Activated CD4-positive, alpha-beta T cell treated with anti-CD3 and anti-CD28 coated beads, Interleukin-2, amount 10 ng/mL, durations not matched to agents 24 days and 14 days (primary cell): ENCODE results near the gene MPC1. TPM values are rescaled to one million over a fixed set of nuclear protein-coding genes. Genes with fewer than 3 reads are reported as not detected.
"Not testable (repeated sequence)": the region's sequence is repeated elsewhere in the genome, so short reads cannot be mapped to it uniquely, and the experiment has no call there.

Experiments used
- DNase-seq: peaks from one replicate; pipeline ENCODE4 v3.0.0; 2022
- H3K27ac Mint-ChIP-seq: one replicate; pipeline ENCODE4 v1.8.0; 2022; ENCODE audit warnings: mild to moderate bottlenecking, mixed read lengths
- H3K27me3 Mint-ChIP-seq: one replicate; pipeline ENCODE4 v1.8.0; 2022; ENCODE audit warnings: mixed read lengths
- H3K36me3 Mint-ChIP-seq: one replicate; pipeline ENCODE4 v1.8.0; 2022; ENCODE audit warnings: low read depth, mild to moderate bottlenecking, mixed read lengths
- H3K4me1 Mint-ChIP-seq: one replicate; pipeline ENCODE4 v1.8.0; 2021; ENCODE audit warnings: mixed read lengths
- H3K4me3 Mint-ChIP-seq: one replicate; pipeline ENCODE4 v1.8.0; 2022; ENCODE audit warnings: mild to moderate bottlenecking, moderate library complexity, mixed read lengths
- H3K9me3 Mint-ChIP-seq: one replicate; pipeline ENCODE4 v1.8.0; 2021; ENCODE audit warnings: mixed read lengths
- intact Hi-C: fragments of 100-400 bp; cut with micrococcal nuclease; formaldehyde crosslinking; loops from one replicate; pipeline ENCODE4 v1.15.1; 2023
- total RNA-seq: library from RNA; stranded (reverse); gene quantifications from 2 replicates; pipeline ENCODE4 v1.2.3, GENCODE V29; 2022

The MPC1 gene
- total RNA-seq, 1 donor from 2014 or later, result 18.1 TPM

GRCh38 chr6:166360243-166361076 is 22.3 kb downstream of the MPC1 start:
- no peak overlapping the region for H3K27ac Mint-ChIP-seq
- H3K4me3 Mint-ChIP-seq, result no peak overlapping the region
- intact Hi-C loops, result no loop called here
- H3K4me1 Mint-ChIP-seq, result no peaks in the 10 kb centered on the region
- H3K9me3 Mint-ChIP-seq, result peaks cover 11% of the 10 kb centered on the region
- H3K27me3 Mint-ChIP-seq, result peaks cover 34% of the 10 kb centered on the region
- no peak for DNase-seq
- peaks cover 5% of the 10 kb centered on the region for H3K36me3 Mint-ChIP-seq

DNA sequence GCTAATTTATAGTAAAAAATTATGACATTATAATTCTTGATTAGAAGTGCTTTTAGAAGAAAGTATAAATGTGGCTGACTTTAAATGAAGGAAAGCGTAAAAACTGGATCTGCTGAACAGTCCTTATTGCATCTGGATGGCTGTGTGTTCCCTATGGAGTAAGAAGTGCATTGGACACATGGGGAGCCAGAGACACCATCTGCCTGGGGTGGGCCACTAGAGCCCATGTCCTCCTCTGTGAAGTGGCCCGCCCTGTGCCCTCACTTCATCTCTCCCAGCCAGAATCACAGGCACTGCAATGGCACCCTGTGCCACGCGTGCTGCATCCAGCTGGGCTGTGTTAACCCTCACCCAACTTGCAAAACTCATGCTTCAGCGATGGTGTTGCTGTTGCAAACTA is 27.2 kb downstream of the MPC1 start:
- Mint-ChIP-seq H3K9me3 (peaks cover 13% of the 10 kb centered on the region), H3K36me3 (no peaks in the 10 kb centered on the region), H3K27me3 (peaks cover 54% of the 10 kb centered on the region), H3K27ac (no peak overlapping the region), H3K4me3 (no peak overlapping the region), H3K4me1 (no peaks in the 10 kb centered on the region)
- intact Hi-C loops, result no loop called here
- DNase-seq, result no peak

- no peak for DNase-seq
- Mint-ChIP-seq H3K4me3 (no peak overlapping the region), H3K4me1 (no peaks in the 10 kb centered on the region), H3K27ac (no peak overlapping the region), H3K36me3 (no peaks in the 10 kb centered on the region), H3K9me3 (peaks cover 14% of the 10 kb centered on the region), H3K27me3 (peaks cover 54% of the 10 kb centered on the region)
- intact Hi-C loops, result no loop called here
Measured at GRCh38 chr6:166354965-166355364, 27.8 kb downstream of the MPC1 start.

GRCh38 chr6:166354143-166354542 is 28.6 kb downstream of the MPC1 start:
- peaks cover 46% of the 10 kb centered on the region for H3K27me3 Mint-ChIP-seq
- no peak overlapping the region for H3K4me3 Mint-ChIP-seq
- intact Hi-C loops, result no loop called here
- DNase-seq, result no peak
- H3K9me3 Mint-ChIP-seq, result peaks cover 15% of the 10 kb centered on the region
- H3K36me3 Mint-ChIP-seq, result no peaks in the 10 kb centered on the region
- H3K27ac Mint-ChIP-seq, result no peak overlapping the region
- no peaks in the 10 kb centered on the region for H3K4me1 Mint-ChIP-seq

DNA sequence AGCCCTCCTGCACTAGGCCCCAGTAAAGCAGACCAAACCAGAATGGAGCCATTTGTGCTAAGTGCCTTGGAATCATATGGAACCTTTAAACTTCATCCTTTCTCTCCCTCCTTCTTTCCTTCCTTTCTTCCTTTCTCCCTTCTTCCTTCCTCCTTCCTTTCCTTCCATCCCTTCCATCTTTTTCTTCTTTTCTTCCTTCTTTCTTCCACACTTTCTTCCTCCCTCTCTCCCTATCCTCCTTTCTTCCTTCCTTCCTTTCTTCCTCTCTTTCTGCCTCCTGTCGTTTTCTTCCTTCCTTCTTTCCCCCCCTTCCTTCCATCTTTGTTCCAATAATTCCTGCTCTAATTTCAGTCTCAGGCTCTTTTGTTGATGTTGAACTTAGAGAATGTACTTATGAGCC is 29.2 kb downstream of the MPC1 start:
- intact Hi-C loops, result no loop called here
- H3K4me3 Mint-ChIP-seq, result no peak overlapping the region
- H3K27ac Mint-ChIP-seq, result no peak overlapping the region
- H3K4me1 Mint-ChIP-seq, result peaks cover 2% of the 10 kb centered on the region
- peaks cover 42% of the 10 kb centered on the region for H3K27me3 Mint-ChIP-seq
- peaks cover 16% of the 10 kb centered on the region for H3K9me3 Mint-ChIP-seq
- DNase-seq, result no peak
- H3K36me3 Mint-ChIP-seq, result no peaks in the 10 kb centered on the region

DNA sequence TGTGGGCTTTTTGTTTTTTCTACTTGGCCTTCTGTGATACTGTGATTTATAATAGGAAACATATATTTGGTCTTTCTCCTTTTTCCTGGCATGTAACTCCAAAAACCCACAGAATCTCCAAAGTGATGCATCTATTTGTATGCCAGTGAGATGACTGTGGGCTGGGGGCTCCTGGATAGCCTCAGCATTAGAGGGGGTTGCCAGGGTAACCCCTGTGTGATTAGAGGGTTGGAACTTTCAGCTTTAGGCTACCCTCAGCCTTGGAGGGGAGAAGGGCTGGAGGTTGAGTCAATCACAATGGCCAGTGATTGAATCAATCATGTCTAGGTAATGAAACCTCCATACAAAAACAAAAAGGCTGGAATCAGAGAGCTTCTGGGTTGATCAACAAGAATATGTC is 29.8 kb downstream of the MPC1 start:
- Mint-ChIP-seq H3K36me3 (no peaks in the 10 kb centered on the region), H3K9me3 (peaks cover 18% of the 10 kb centered on the region), H3K4me3 (no peak overlapping the region), H3K4me1 (peaks cover 7% of the 10 kb centered on the region), H3K27me3 (peaks cover 40% of the 10 kb centered on the region), H3K27ac (no peak overlapping the region)
- intact Hi-C loops, result no loop called here
- DNase-seq, result no peak

DNA sequence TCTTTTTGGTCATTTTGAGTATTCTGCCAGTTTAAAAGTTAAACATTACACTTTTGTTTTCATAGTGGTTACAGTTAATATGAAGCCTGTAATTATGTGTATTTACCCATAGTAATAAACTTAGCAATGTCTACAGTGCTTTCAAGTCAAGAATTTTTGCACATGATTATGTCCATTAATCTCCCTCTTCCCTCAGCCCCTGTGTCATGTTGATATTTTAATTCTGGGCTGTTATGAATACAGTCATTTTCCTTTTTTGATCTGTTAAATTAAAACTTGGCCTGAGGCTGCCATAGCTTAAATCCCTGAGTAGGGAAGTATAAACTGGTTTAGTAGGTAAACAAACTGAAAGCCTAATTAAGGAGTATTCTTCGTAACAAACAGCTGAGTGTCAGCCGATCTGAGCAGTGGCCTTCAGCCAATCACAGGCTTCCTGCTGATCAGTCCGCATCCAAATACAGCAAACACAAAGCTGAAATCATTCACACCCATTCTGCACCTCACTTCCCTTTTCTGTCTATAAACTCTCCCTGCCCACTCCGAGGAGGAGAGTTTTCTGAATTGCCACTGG is 30.9 kb downstream of the MPC1 start:
- DNase-seq, result no peak
- H3K4me3 Mint-ChIP-seq, result no peak overlapping the region
- H3K4me1 Mint-ChIP-seq, result peaks cover 9% of the 10 kb centered on the region
- H3K36me3 Mint-ChIP-seq, result no peaks in the 10 kb centered on the region
- peaks cover 37% of the 10 kb centered on the region for H3K27me3 Mint-ChIP-seq
- no peak overlapping the region for H3K27ac Mint-ChIP-seq
- intact Hi-C loops, result no loop called here
- peaks cover 19% of the 10 kb centered on the region for H3K9me3 Mint-ChIP-seq

DNA sequence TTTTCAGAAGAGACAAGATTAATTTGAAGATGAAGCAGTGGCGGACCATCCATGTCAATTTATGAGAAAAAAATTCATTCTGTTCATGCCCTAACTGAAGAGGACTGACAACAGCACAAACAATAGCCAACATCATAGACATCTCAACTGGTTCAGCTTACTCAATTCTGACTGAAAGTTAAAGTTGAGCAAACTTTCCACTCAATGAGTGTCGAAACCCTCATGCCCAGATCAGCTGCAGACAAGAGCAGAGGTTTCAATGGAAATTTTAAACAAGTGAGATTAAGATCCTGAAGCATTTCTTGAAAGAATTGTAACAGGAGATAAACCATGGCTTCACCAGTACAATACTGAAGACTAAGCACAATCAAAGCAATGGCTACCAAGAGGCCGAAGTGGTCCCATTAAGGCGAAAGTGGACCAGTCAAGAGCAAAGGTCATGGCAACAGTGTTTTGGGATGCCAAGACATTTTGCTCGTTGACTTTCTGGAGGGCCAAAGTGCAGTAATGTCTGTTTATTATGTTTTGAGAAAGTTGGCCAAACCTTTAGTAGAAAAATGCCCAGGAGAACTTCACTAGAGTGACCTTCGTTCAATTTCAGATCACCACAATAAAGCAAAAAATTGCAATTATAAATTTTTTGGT is 34.3 kb downstream of the MPC1 start:
- DNase-seq, result no peak
- H3K4me1 Mint-ChIP-seq, result peaks cover 9% of the 10 kb centered on the region
- peaks cover 19% of the 10 kb centered on the region for H3K9me3 Mint-ChIP-seq
- intact Hi-C loops, result no loop called here
- no peaks in the 10 kb centered on the region for H3K36me3 Mint-ChIP-seq
- H3K4me3 Mint-ChIP-seq, result no peak overlapping the region
- H3K27me3 Mint-ChIP-seq, result peaks cover 23% of the 10 kb centered on the region
- H3K27ac Mint-ChIP-seq, result peak overlapping the region; percentile 63

DNA sequence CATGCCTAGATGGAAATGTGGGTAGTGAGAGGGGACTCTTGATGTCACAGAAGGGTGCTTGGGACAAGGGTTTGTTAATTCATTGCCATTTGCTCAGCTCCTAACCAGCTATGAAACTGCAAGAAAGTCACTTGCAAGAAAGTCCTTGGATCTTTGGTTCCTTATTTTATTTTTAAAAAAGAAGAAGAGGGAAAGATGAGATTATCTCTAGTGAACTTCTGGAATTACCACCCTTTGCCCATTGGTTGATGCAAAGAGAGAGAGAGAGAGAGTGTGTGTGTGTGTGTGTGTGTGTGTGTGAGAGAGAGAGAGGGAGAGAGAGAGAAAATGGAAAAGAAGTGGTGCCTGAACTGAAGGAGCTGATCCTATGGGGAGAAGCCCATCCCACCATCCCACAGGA is 35.8 kb downstream of the MPC1 start:
- no peak for DNase-seq
- Mint-ChIP-seq H3K36me3 (peaks cover under 1% of the 10 kb centered on the region), H3K27ac (no peak overlapping the region), H3K9me3 (peaks cover 19% of the 10 kb centered on the region), H3K27me3 (peaks cover 18% of the 10 kb centered on the region), H3K4me1 (peaks cover 11% of the 10 kb centered on the region), H3K4me3 (no peak overlapping the region)
- intact Hi-C loops, result no loop called here

- DNase-seq, result no peak
- H3K27ac Mint-ChIP-seq, result no peak overlapping the region
- peaks cover 19% of the 10 kb centered on the region for H3K9me3 Mint-ChIP-seq
- peaks cover 15% of the 10 kb centered on the region for H3K4me1 Mint-ChIP-seq
- intact Hi-C loops, result no loop called here
- peaks cover 3% of the 10 kb centered on the region for H3K36me3 Mint-ChIP-seq
- peaks cover 14% of the 10 kb centered on the region for H3K27me3 Mint-ChIP-seq
- no peak overlapping the region for H3K4me3 Mint-ChIP-seq
Measured at GRCh38 chr6:166346449-166346848, 36.3 kb downstream of the MPC1 start.

DNA sequence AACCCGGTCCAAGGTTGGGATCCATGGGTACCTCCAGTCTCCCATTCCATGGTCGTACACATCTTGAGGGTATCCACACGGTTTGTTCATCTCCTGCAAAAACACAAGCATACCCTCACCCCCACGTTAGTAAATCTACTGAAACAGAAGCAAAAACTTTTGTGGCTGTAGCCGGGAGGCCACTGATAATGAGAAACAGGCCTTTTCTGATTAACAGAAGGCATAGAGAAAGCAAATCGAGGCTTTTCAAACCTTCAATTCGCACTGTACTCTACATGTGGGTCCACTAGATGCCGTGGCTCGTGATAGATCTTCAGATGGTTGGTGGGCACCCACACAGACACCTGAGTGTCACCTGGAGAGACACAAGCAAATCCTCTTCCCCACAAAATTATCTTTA is 37.1 kb downstream of the MPC1 start:
- H3K36me3 Mint-ChIP-seq, H3K4me3 Mint-ChIP-seq, H3K27ac Mint-ChIP-seq, intact Hi-C loops, DNase-seq: not testable (repeated sequence)
- peaks cover 17% of the 10 kb centered on the region for H3K4me1 Mint-ChIP-seq
- H3K9me3 Mint-ChIP-seq, result peaks cover 18% of the 10 kb centered on the region
- H3K27me3 Mint-ChIP-seq, result peaks cover 13% of the 10 kb centered on the region

DNA sequence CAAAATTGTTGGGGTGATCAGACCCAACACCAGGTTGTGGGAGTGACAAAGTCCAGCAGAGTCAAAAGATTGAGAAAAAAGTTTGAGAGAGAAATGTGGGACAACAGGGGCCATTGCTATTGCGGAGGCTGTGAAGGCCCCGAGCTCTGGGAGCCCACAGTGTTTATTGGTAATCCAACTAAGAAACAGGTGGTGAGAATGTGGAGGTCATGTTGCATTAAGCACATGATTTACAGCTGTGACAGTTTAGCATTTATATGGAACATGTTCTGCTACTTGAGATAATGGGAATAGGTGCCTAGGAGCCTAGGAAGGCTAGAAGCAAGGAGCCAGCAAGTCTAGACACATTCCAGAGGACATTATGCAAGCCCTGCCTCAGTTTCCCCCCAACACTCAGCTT is 37.8 kb downstream of the MPC1 start:
- H3K4me3 Mint-ChIP-seq, DNase-seq, H3K27me3 Mint-ChIP-seq, H3K27ac Mint-ChIP-seq, H3K36me3 Mint-ChIP-seq: not testable (repeated sequence)
- H3K4me1 Mint-ChIP-seq, result peaks cover 17% of the 10 kb centered on the region
- intact Hi-C loops, result loop anchor here (5.0 kb wide), 1 partner anchor 142 kb away; no protein-coding TSS in a partner anchor
- H3K9me3 Mint-ChIP-seq, result peaks cover 15% of the 10 kb centered on the region

GRCh38 chr6:166344240-166344639 is 38.5 kb downstream of the MPC1 start:
- H3K4me3 Mint-ChIP-seq, result no peak overlapping the region
- peaks cover 11% of the 10 kb centered on the region for H3K9me3 Mint-ChIP-seq
- H3K4me1 Mint-ChIP-seq, result peaks cover 17% of the 10 kb centered on the region
- intact Hi-C loops, result loop anchor here (5.0 kb wide), 1 partner anchor 143 kb away; no protein-coding TSS in a partner anchor
- H3K27me3 Mint-ChIP-seq, result peaks cover 8% of the 10 kb centered on the region
- peaks cover 3% of the 10 kb centered on the region for H3K36me3 Mint-ChIP-seq
- no peak for DNase-seq
- H3K27ac Mint-ChIP-seq, result no peak overlapping the region

GRCh38 chr6:166343150-166343487 is 39.6 kb downstream of the MPC1 start:
- peaks cover 3% of the 10 kb centered on the region for H3K36me3 Mint-ChIP-seq
- peaks cover 6% of the 10 kb centered on the region for H3K27me3 Mint-ChIP-seq
- H3K9me3 Mint-ChIP-seq, result peaks cover 3% of the 10 kb centered on the region
- intact Hi-C loops, result loop anchor here (5.0 kb wide), 1 partner anchor 144 kb away; no protein-coding TSS in a partner anchor
- peaks cover 11% of the 10 kb centered on the region for H3K4me1 Mint-ChIP-seq
- no peak for DNase-seq
- peak overlapping the region; percentile 99 for H3K4me3 Mint-ChIP-seq
- peak overlapping the region; percentile 23 for H3K27ac Mint-ChIP-seq
